GM21526 (cell line): ENCODE results near the gene SEC31A.
"Not testable (repeated sequence)": the region's sequence is repeated elsewhere in the genome, so short reads cannot be mapped to it uniquely, and the experiment has no call there.

Experiments
- ATAC-seq: cut with Tn5 transposase; IDR thresholded peaks from one replicate; pipeline ENCODE4 v1.9.1; 2021; ENCODE audit warnings: moderate library complexity; ENCODE audit not compliant: unreplicated experiment, low FRiP score

Gene SEC31A

GRCh38 chr4:82890901-82891706 lies at the start of gene SEC31A:
TSS of gene SEC31A (minus strand) at chr4:82891153. CDS start at chr4:82881936, 9,217 bp downstream.
- ATAC-seq, result peak; percentile 87

GRCh38 chr4:82939414-82939813 lies 48.5 kb upstream of the SEC31A start:
- no peak for ATAC-seq

- no peak for ATAC-seq
Measured at GRCh38 chr4:82934441-82934840, 43.5 kb upstream of the SEC31A start.

- no peak for ATAC-seq
Measured at GRCh38 chr4:82930848-82931755, 40.1 kb upstream of the SEC31A start.

GRCh38 chr4:82921795-82922194 lies 30.8 kb upstream of the SEC31A start:
- no peak for ATAC-seq

- ATAC-seq, result no peak
Measured at GRCh38 chr4:82919386-82919785, 28.4 kb upstream of the SEC31A start.

- no peak for ATAC-seq
Measured at GRCh38 chr4:82918091-82918490, 27.1 kb upstream of the SEC31A start.

- ATAC-seq, result not testable (repeated sequence)
Measured at GRCh38 chr4:82913968-82914367, 23.0 kb upstream of the SEC31A start.

- ATAC-seq, result no peak
Measured at GRCh38 chr4:82913305-82913704, 22.4 kb upstream of the SEC31A start.

GRCh38 chr4:82909326-82909725 lies 18.4 kb upstream of the SEC31A start:
- no peak for ATAC-seq

- ATAC-seq, result peak; percentile 53
Measured at GRCh38 chr4:82906469-82906868, 15.5 kb upstream of the SEC31A start.

- ATAC-seq, result peak; percentile 45
Measured at GRCh38 chr4:82905205-82905604, 14.3 kb upstream of the SEC31A start.

- no peak for ATAC-seq
Measured at GRCh38 chr4:82903737-82904136, 12.8 kb upstream of the SEC31A start.

- ATAC-seq, result no peak
Measured at GRCh38 chr4:82901183-82901718, 10.3 kb upstream of the SEC31A start.

- peak; percentile 86 for ATAC-seq
Measured at GRCh38 chr4:82900411-82901182, 9.6 kb upstream of the SEC31A start, which contains the start of gene THAP9. TSS of gene THAP9 (plus strand) at chr4:82900735. CDS start at chr4:82900803, 68 bp downstream.

- peak; percentile 5 for ATAC-seq
Measured at GRCh38 chr4:82900066-82900410, 9.1 kb upstream of the SEC31A start.

- no peak for ATAC-seq
Measured at GRCh38 chr4:82899374-82900065, 8.6 kb upstream of the SEC31A start.

GRCh38 chr4:82898322-82899243 lies 7.6 kb upstream of the SEC31A start:
- ATAC-seq, result no peak

GRCh38 chr4:82896755-82897154 lies 5.8 kb upstream of the SEC31A start:
- ATAC-seq, result no peak
